Stimulated activated CD8-positive, alpha-beta memory T cell treated with anti-CD3 and anti-CD28 coated beads, Interleukin-12 subunit alpha, Interleukin-12 subunit beta, amount 100 ng/mL, for 1 hour (primary cell): Measurements from ENCODE around the gene CAMSAP2.

Experiments used
- DNase-seq: peaks from one replicate; pipeline ENCODE4 v3.0.0-alpha.2; 2020; ENCODE audit warnings: low read depth

The CAMSAP2 gene

GRCh38 chr1:200738327-200738948 is at the start of gene CAMSAP2:
Gene CAMSAP2 (plus strand): TSS chr1:200738893. CDS start chr1:200739828, 935 bp downstream.
- DNase-seq: peak; percentile 52

DNA sequence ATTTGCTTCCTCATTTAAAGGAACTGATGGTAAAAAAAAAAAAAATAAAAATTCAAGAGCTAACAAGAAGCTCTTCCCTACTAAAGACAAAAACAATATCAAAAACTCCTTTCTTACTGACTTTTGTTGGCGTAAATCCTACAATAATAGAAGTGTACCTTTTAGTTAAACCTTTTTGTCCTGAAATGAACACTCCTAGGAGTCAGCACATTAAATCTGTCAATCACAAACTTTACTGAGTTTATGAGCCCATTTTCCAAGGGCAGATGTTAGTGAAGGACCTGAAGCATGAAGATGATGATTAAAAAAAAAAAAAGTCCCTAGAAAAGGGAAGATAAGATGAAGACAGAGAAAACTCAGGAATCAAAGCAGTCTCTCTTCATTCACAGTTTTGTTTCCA is 46.4 kb upstream of the CAMSAP2 start:
- no peak for DNase-seq

- no peak for DNase-seq
These were observed 45.4 kb upstream of the CAMSAP2 start for GRCh38 chr1:200693327-200693726.

DNA sequence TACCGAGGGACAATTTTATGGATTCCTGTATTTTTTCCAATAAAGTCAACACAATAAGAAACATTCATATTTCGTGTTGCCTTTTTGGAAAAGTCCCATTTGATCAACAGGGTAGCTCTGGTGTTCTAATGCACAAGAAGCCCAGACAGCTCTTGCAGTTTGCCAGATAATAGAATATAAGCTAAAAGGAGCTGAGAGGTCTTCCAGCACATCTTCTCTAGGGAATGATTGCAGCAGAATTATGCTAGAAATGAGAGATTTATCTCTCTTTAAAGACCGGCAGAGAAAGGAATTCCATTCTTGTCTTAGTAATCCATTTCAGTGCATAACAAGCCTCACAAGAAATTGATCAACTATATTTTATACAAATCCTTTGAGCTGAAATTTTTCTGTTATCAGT is 44.0 kb upstream of the CAMSAP2 start:
- DNase-seq: no peak

GRCh38 chr1:200699871-200700270 is 38.8 kb upstream of the CAMSAP2 start:
- no peak for DNase-seq

DNA sequence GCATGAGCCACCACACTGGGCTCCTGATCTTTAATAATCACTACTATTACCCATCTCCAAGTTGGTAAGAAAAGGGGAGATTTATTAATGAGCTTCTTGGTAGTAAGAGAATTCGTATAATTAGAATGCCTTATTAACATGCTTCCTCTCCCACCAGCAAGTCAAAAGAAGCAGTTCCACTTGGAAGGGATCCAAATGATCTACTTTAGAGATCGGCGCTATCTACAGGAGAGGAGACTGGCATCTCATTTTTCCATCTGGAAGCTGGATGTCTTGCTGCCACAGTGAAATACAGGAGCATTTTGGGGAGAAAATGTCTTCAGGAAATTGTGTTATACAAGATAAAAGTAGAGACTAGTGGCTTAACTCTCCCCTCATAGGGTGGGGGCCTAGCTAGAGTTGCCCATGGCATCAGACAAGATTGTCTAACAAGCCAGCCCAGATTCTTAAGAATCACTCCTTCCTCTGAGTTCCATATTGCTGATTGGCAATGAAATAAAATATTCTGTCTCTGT is 33.6 kb upstream of the CAMSAP2 start:
- no peak for DNase-seq

- no peak for DNase-seq
These were observed 32.4 kb upstream of the CAMSAP2 start for GRCh38 chr1:200706111-200706814.

DNA sequence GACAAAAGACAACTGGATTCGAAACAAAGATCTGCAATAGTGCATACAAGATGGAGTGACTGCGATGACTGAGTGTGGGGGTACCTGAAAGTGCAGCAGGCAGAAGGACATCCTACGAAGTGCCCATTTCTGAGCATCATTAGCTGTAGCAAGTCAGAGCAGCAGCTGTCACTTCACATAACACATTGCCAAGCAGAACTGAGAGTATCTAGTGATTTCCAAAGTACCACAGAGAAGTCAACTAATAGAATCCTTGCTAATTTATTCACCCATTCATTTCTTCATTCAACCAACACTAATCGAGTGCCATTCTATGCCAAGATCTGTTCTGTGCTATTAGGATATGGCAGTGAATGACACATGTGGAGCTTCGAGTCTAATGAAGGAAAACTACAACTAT is 31.6 kb upstream of the CAMSAP2 start:
- no peak for DNase-seq

- DNase-seq: no peak
These were observed 30.5 kb upstream of the CAMSAP2 start for GRCh38 chr1:200708161-200708560.

GRCh38 chr1:200708769-200709168 is 29.9 kb upstream of the CAMSAP2 start:
- DNase-seq: no peak

- DNase-seq: no peak
These were observed 28.5 kb upstream of the CAMSAP2 start for GRCh38 chr1:200710166-200710565.

- no peak for DNase-seq
These were observed 24.0 kb upstream of the CAMSAP2 start for GRCh38 chr1:200714504-200715187.

- DNase-seq: no peak
These were observed 18.5 kb upstream of the CAMSAP2 start for GRCh38 chr1:200720199-200720598.

- DNase-seq: no peak
These were observed 14.6 kb upstream of the CAMSAP2 start for GRCh38 chr1:200724064-200724463.

- no peak for DNase-seq
These were observed 11.4 kb upstream of the CAMSAP2 start for GRCh38 chr1:200727257-200727656.

- no peak for DNase-seq
These were observed 8.8 kb upstream of the CAMSAP2 start for GRCh38 chr1:200729863-200730262.

GRCh38 chr1:200731654-200732332 is 6.9 kb upstream of the CAMSAP2 start:
- DNase-seq: no peak

- DNase-seq: no peak
These were observed 6.3 kb upstream of the CAMSAP2 start for GRCh38 chr1:200732438-200732837.

DNA sequence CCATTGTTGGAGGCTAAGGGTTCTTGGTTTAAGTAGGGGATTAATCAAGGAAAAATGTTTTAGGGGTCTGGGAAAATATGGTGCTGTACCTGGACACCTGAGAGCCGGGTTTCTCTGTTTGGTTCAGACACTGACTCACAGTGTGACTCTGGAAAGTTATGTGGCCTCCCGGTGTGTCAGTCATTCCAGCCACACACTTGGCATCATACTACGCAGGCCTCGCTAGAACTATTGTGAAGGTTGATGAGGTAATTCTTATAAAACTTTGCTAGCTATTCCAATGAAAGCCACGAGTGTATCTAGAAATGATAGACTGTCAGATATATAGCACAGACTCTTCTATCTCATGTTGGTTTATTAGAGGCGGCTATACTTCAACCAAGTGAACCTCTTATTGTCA is 4.8 kb upstream of the CAMSAP2 start:
- no peak for DNase-seq

DNA sequence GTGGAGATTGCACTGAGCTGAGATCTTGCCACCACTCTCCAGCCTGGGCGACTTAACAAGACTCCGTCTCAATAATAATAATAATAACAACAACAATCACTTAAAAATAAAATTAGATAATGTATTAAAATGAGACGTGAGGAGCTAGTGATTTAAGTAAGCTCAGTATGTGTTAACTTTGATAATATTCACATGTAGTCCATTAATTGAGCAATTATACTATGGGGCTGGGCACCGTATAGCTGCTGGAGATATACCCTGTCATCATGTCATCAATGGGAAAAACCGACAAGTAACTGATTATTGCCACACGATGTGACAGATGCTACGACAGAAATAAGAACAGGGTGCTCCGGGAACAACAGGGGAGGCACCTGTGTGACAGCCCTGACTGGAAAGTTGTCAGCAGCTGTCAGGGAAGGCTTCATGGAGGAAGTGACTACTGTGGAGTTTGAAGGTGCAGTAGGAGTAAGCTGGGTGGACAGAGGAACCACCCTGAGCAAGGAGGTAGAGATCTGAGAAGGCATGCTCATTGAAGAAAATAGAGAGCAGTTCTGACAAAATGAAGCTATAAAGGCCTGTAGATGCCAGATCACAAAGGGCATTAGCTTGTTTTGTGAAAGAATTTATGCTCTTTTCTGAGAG is 924 bp upstream of the CAMSAP2 start:
- DNase-seq: no peak

- DNase-seq: peak; percentile 15
These were observed 407 bp downstream of the CAMSAP2 start for GRCh38 chr1:200738949-200739651.
